ENCODE measurements around the gene APOOL.

Gene APOOL

GRCh38 chrX:85107407-85107806 is 103.7 kb downstream of the APOOL start:
- Histone ChIP-seq H3K4me3 (ENCODE audit: severe bottlenecking) (no peak overlapping the region), H3K27me3 (ENCODE audit: insufficient read depth, poor library complexity, severe bottlenecking) (no peaks in the 10 kb centered on the region), H3K27ac (ENCODE audit: poor library complexity, severe bottlenecking) (no peak overlapping the region), H3K36me3 (ENCODE audit: low read depth) (no peaks in the 10 kb centered on the region), H3K4me1 (ENCODE audit: insufficient read depth, poor library complexity, severe bottlenecking) (no peaks in the 10 kb centered on the region), H3K9me3 (ENCODE audit: severe bottlenecking) (no peaks in the 10 kb centered on the region)
- DNase-seq (ENCODE audit: low spot score) (no peak), ATAC-seq (ENCODE audit: low read depth) (peak; percentile 33; the same call in 1 of the 3 replicates)
- TF ChIP-seq CTCF (IDR thresholded peaks at IDR 0.05; ENCODE audit: poor library complexity, severe bottlenecking) = no peak

- no peaks in the 10 kb centered on the region for H3K4me1 ChIP-seq (ENCODE audit: insufficient read depth, poor library complexity, severe bottlenecking)
- ATAC-seq (ENCODE audit: low read depth) = no peak
- DNase-seq (ENCODE audit: low spot score) = no peak
- H3K36me3 ChIP-seq (ENCODE audit: low read depth) = no peaks in the 10 kb centered on the region
- no peak overlapping the region for H3K4me3 ChIP-seq (ENCODE audit: severe bottlenecking)
- no peaks in the 10 kb centered on the region for H3K27me3 ChIP-seq (ENCODE audit: insufficient read depth, poor library complexity, severe bottlenecking)
- H3K27ac ChIP-seq (ENCODE audit: poor library complexity, severe bottlenecking) = no peak overlapping the region
- H3K9me3 ChIP-seq (ENCODE audit: severe bottlenecking) = no peaks in the 10 kb centered on the region
- no peak for TF ChIP-seq CTCF (IDR thresholded peaks at IDR 0.05; ENCODE audit: poor library complexity, severe bottlenecking)
These were observed 104.5 kb downstream of the APOOL start for GRCh38 chrX:85108165-85108564.

GRCh38 chrX:85109235-85109634 is 105.6 kb downstream of the APOOL start:
- no peak for TF ChIP-seq CTCF (IDR thresholded peaks at IDR 0.05; ENCODE audit: poor library complexity, severe bottlenecking)
- no peaks in the 10 kb centered on the region for H3K4me1 ChIP-seq (ENCODE audit: insufficient read depth, poor library complexity, severe bottlenecking)
- DNase-seq (ENCODE audit: low spot score) (no peak), ATAC-seq (ENCODE audit: low read depth) (no peak)
- H3K36me3 ChIP-seq (ENCODE audit: low read depth) = no peaks in the 10 kb centered on the region
- H3K9me3 ChIP-seq (ENCODE audit: severe bottlenecking) = no peaks in the 10 kb centered on the region
- no peak overlapping the region for H3K4me3 ChIP-seq (ENCODE audit: severe bottlenecking)
- H3K27ac ChIP-seq (ENCODE audit: poor library complexity, severe bottlenecking) = no peak overlapping the region
- H3K27me3 ChIP-seq (ENCODE audit: insufficient read depth, poor library complexity, severe bottlenecking) = no peaks in the 10 kb centered on the region

- Histone ChIP-seq H3K36me3 (ENCODE audit: low read depth) (no peaks in the 10 kb centered on the region), H3K27me3 (ENCODE audit: insufficient read depth, poor library complexity, severe bottlenecking) (no peaks in the 10 kb centered on the region), H3K27ac (ENCODE audit: poor library complexity, severe bottlenecking) (no peak overlapping the region), H3K4me1 (ENCODE audit: insufficient read depth, poor library complexity, severe bottlenecking) (no peaks in the 10 kb centered on the region), H3K9me3 (ENCODE audit: severe bottlenecking) (no peaks in the 10 kb centered on the region), H3K4me3 (ENCODE audit: severe bottlenecking) (no peak overlapping the region)
- TF ChIP-seq CTCF (IDR thresholded peaks at IDR 0.05; ENCODE audit: poor library complexity, severe bottlenecking) = peak; percentile 79
- no peak for DNase-seq (ENCODE audit: low spot score)
- no peak for ATAC-seq (ENCODE audit: low read depth)
These were observed 107.7 kb downstream of the APOOL start for GRCh38 chrX:85111347-85111746.

GRCh38 chrX:85112293-85112692 is 108.6 kb downstream of the APOOL start:
- Histone ChIP-seq H3K27ac (ENCODE audit: poor library complexity, severe bottlenecking) (no peak overlapping the region), H3K4me3 (ENCODE audit: severe bottlenecking) (no peak overlapping the region), H3K36me3 (ENCODE audit: low read depth) (no peaks in the 10 kb centered on the region), H3K27me3 (ENCODE audit: insufficient read depth, poor library complexity, severe bottlenecking) (no peaks in the 10 kb centered on the region), H3K9me3 (ENCODE audit: severe bottlenecking) (no peaks in the 10 kb centered on the region), H3K4me1 (ENCODE audit: insufficient read depth, poor library complexity, severe bottlenecking) (no peaks in the 10 kb centered on the region)
- TF ChIP-seq CTCF (IDR thresholded peaks at IDR 0.05; ENCODE audit: poor library complexity, severe bottlenecking) = no peak
- no peak for DNase-seq (ENCODE audit: low spot score)
- ATAC-seq (ENCODE audit: low read depth) = no peak

Data from RWPE2 (cell line).